HG03095 (cell line): ENCODE data around the gene MYADML2.

Source experiments
- ATAC-seq: cut with Tn5 transposase; IDR thresholded peaks from one replicate; pipeline ENCODE4 v1.9.1; 2021; ENCODE audit warnings: moderate library complexity; ENCODE audit not compliant: unreplicated experiment

The MYADML2 gene

GRCh38 chr17:81901167-81902022, 45.6 kb downstream of the MYADML2 start:
- no peak for ATAC-seq

GRCh38 chr17:81900181-81900820, 46.7 kb downstream of the MYADML2 start:
- ATAC-seq, result no peak

GRCh38 chr17:81899514-81900166, 47.4 kb downstream of the MYADML2 start:
- ATAC-seq, result no peak

- no peak for ATAC-seq
These were observed 48.1 kb downstream of the MYADML2 start for GRCh38 chr17:81898885-81899284.

GRCh38 chr17:81898029-81898866, 48.8 kb downstream of the MYADML2 start:
- no peak for ATAC-seq

- ATAC-seq, result no peak
These were observed 51.6 kb downstream of the MYADML2 start for GRCh38 chr17:81895400-81895799.

- peak; percentile 14 for ATAC-seq
These were observed 55.8 kb downstream of the MYADML2 start for GRCh38 chr17:81891303-81891552.

- no peak for ATAC-seq
These were observed 56.4 kb downstream of the MYADML2 start for GRCh38 chr17:81890447-81891302.
